Stimulated activated CD4-positive, alpha-beta T cell treated with anti-CD3 and anti-CD28 coated beads, Interleukin-12 subunit alpha, Interleukin-12 subunit beta, amount 100 ng/mL, for 48 hours (primary cell): Measurements from ENCODE around the gene TMEM132A.
"Not testable (repeated sequence)": the region's sequence is repeated elsewhere in the genome, so short reads cannot be mapped to it uniquely, and the experiment has no call there.

Source experiments
- DNase-seq, 3 donors: peaks; one replicate each; pipeline ENCODE4 v3.0.0-alpha.2; 2020; ENCODE audit warnings: low read depth in 2 of 3, low spot score in 1 of 3

Gene TMEM132A

GRCh38 chr11:60902625-60903024, 21.6 kb upstream of the TMEM132A start:
- no peak for DNase-seq

- no peak for DNase-seq
These were observed 19.2 kb upstream of the TMEM132A start for GRCh38 chr11:60905047-60905446.

DNA sequence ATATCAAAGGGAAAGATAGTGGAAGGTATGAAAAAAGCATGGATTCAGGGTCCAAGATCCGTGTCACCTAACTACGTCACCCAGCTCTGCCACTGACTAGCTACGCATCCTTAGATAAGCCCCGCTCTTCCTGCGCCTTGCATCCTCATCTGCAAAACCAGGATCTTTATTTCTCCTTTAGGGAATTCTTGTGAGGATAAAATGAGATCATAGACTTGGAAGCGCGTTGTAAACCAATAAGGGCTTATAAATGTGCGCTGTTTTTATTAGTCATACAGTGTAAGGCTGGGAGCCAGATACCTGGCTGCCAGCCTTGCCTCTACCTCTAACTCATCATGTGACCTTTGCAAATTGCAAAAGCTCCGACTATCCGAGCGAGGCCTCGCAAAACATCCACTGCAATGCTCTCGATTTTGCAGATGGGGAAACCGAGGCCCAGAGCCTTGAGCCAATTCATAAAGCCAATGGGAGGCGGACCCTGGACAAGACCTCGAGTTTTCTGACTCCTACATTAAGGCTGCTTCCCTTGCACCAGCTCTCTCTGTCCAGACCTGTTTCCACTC, 18.6 kb upstream of the TMEM132A start:
- no peak for DNase-seq

- peak; percentile 98 to 100 (median 98) for DNase-seq
These were observed 17.9 kb upstream of the TMEM132A start, which contains the start of gene PRPF19 for GRCh38 chr11:60906132-60906972. Gene PRPF19 (minus strand): TSS chr11:60906585. CDS start chr11:60906382, 203 bp downstream.

- no peak for DNase-seq
These were observed 15.5 kb upstream of the TMEM132A start for GRCh38 chr11:60908803-60909202.

- not testable (repeated sequence) for DNase-seq
These were observed 14.5 kb upstream of the TMEM132A start for GRCh38 chr11:60909680-60910280.

DNA sequence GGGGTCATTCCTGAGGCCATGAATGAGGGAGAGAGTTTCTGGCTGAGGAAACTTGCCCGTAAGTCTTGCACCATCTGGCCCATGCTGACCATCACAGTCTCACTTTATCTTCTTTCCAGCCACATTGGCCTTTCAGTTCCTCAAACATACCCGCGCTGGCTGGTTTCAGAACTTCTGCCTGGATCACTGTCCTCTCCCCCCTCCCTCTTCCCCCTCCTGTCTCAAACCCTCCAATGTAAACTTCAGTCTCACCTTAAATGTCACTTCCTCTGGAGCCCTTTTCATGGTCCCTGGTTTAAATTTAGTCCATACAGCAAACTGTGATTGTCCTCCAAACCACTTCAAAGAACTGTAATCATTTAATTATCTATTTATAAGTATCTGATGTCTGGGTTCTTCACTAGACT, 14.0 kb upstream of the TMEM132A start:
- DNase-seq = no peak

DNA sequence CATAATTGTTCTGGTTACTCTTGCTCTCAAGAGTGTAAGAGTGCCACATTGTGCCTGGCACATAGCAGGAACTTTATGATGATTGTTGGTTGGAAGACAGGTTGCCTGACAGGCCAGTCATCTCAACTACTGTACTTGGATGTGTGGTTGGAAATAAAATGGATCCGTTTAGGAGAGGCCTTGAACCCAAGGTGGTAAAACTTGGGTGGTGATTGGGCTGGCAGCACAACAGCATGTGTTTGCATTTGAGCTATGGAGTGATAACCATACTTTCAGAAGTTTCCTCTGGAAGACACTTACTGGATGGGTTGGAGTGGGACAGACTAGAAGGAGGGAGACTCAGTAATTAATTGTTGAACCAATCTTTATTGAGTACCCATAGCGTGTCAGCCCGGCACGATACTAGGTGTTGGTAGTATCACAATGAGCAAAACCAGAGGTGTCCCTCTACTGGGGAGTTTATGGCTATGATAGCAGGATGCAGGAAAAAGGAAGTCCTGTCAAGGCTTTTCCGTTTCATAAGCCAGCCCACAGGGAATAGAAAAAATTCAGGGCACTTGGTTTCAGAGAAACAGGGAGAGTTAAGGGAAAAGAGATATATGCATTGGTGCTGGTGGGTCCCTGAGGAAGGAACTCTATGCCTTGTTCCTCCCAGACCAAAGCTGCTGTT, 13.4 kb upstream of the TMEM132A start:
- no peak for DNase-seq

GRCh38 chr11:60912223-60912850, 11.9 kb upstream of the TMEM132A start:
- DNase-seq = no peak

- DNase-seq = no peak
These were observed 11.3 kb upstream of the TMEM132A start for GRCh38 chr11:60912851-60913528.

GRCh38 chr11:60913793-60914632, 10.2 kb upstream of the TMEM132A start, which contains the start of gene TMEM109:
Gene TMEM109 (plus strand): TSS chr11:60914158. CDS start chr11:60919694, 5,536 bp downstream.
- peak; percentile 78 to 84 (median 83) for DNase-seq

DNA sequence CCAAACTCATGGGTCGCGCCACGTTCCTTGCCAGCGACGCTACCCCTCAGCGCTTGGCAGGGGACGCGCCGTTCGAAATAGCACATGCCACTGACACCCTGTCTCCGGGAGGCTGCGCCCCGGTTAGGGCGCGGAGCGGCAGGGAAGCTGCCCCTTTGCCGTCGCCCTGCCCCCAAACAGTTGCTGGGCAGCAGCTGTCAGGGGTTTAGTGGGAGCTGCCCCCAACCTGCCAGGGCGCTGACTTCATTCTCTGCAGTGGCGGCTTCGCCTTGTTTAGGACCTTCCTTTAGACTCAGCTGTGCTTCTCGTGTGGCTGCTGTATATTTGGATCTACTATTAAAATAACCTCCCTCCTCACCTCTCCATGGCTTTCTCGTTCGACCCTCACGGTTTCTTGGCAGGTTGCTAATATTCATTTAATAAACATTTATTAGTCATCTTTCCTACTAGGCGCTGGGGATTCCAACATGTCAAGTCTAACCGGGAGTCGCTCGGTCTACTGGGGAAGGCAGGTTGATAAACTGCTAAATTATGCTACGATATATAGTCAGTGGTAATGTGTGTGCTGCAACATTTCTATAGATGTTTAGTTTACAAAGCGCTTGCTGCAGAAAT, 9.5 kb upstream of the TMEM132A start:
- DNase-seq = no peak

GRCh38 chr11:60915248-60915914, 8.9 kb upstream of the TMEM132A start:
- peak; percentile 46 to 57 (median 55) for DNase-seq

GRCh38 chr11:60916669-60917206, 7.5 kb upstream of the TMEM132A start:
- no peak for DNase-seq

DNA sequence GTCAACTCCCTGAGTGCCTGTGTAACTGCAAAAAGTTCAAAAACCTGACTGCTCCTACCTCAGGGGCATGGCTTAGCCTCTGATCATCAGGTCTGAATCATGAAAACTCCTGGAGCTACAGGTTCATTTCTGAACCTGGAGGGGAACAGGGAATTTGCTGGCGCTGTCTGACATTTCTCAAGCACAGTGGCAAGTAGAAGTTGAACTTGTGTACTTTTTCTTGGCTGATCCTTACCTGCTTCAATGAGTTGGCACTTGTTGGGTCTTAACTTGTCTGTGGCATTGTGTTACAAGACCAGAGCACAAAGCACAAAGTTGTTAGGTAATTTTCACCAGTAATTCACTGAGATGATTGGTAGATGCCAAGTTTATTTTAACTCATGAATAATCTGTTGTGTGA, 7.0 kb upstream of the TMEM132A start:
- DNase-seq = no peak

GRCh38 chr11:60918251-60918938, 5.9 kb upstream of the TMEM132A start:
- no peak for DNase-seq

DNA sequence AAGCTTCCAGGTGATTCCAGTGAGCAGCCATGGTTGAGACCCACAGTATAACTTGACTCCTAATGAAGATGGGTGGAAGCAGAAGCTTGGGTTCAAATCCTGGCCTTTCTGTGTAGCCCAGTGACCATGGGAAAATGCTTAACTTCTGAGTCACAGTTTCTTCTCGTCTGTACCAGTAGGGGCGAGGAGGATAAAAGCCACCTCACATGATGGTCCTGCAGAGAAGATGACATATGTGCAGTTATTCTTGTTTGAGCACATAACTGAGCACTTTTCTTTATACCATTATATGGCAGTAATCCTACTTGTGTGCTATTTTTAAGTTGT, 5.4 kb upstream of the TMEM132A start:
- DNase-seq = no peak

GRCh38 chr11:60919320-60919719, 4.9 kb upstream of the TMEM132A start:
- DNase-seq = no peak
